HFFc6 (cell line): ENCODE measurements around the gene MLN. TPM values are rescaled to one million over a fixed set of nuclear protein-coding genes. Genes with fewer than 3 reads are reported as not detected.
"Not testable (repeated sequence)": the region's sequence is repeated elsewhere in the genome, so short reads cannot be mapped to it uniquely, and the experiment has no call there.

Source experiments
- DNase-seq: peaks from one replicate; pipeline ENCODE4 v3.0.0-alpha.2; 2018
- H3K27ac Mint-ChIP-seq: 2 replicates; pipeline ENCODE4 v1.8.0; 2020; ENCODE audit warnings: mild to moderate bottlenecking, mixed read lengths
- H3K27me3 Mint-ChIP-seq: 2 replicates; pipeline ENCODE4 v1.8.0; 2021; ENCODE audit warnings: mild to moderate bottlenecking, moderate library complexity, mixed read lengths; ENCODE audit not compliant: insufficient read depth
- H3K36me3 Mint-ChIP-seq: 2 replicates; pipeline ENCODE4 v1.8.0; 2021; ENCODE audit warnings: low read depth, mixed read lengths
- H3K4me1 Mint-ChIP-seq: 2 replicates; pipeline ENCODE4 v1.8.0; 2020; ENCODE audit warnings: low read depth, mixed read lengths
- H3K4me3 Mint-ChIP-seq: 2 replicates; pipeline ENCODE4 v1.8.0; 2020; ENCODE audit warnings: mild to moderate bottlenecking, moderate library complexity, mixed read lengths
- H3K9me3 Mint-ChIP-seq: 2 replicates; pipeline ENCODE4 v1.8.0; 2020; ENCODE audit warnings: mild to moderate bottlenecking, mixed read lengths
- total RNA-seq, 6 experiments: library from RNA; stranded (reverse); fragmentation: NEBNext Ultra II Directional; extraction: Animal tissue kit (Norgen Biotek cat#: 25700); gene quantifications; 2 replicates in 1 of 6; 3 replicates in 5 of 6; pipeline ENCODE4 v1.2.3, GENCODE V29; 2021
- TF ChIP-seq, protein P1 (sequence below): fragments of 200-600 bp; sonication (generic); IDR thresholded peaks from 2 replicates; pipeline ENCODE4 v1.5.0; 2021; ENCODE audit warnings: antibody characterized with exemption, mild to moderate bottlenecking

MLN gene
- total RNA-seq, 6 experiments from 2014 or later: not detected

DNA sequence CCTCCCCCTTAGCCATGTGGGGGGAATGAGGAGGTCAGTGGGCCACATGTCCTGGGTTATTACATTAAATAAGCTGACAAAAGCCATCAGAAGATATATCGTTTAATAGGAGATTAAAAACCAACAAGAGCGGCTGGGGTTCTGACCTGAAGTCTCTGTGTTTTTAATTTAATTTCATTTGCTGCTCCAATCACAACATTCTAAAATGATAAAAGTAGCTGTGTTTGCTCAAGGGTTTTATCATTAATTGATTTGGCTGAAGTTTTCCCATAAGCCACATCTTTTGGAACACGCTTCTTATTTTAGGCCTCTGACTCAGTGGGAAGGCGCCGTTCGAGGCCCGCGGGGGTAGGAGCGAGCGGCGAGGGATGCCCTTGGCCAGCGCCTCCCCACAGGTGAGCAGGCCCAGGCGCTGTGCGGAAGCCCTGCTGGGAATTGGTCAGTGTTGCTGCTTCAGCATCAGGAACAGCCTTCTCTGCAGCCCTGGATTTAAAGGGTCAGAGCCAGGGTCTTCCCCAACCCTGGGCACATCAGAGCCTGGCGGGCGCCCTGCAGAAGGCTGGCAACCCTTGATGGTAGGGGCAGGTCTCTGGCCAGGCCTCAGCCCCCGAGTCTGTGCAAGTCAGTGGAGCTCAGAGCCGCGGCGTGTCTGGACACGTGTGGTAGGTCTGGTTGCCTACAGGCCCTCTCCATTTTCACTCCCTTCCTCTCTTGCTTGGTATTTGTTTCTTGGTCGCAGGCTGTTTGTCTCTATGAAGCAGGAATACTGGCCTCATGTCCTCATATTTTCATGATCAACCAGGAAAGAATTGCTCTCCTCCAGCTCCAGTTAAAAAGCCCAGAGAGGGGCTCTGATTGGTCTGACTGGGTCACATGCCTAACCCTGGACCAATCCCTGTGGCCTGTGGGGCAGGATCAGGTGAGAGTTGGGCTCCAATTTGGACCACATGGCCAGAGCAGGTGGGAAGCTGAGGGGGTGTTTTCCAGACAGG lies 30.9 kb upstream of the MLN start:
- TF ChIP-seq, protein P1, sequence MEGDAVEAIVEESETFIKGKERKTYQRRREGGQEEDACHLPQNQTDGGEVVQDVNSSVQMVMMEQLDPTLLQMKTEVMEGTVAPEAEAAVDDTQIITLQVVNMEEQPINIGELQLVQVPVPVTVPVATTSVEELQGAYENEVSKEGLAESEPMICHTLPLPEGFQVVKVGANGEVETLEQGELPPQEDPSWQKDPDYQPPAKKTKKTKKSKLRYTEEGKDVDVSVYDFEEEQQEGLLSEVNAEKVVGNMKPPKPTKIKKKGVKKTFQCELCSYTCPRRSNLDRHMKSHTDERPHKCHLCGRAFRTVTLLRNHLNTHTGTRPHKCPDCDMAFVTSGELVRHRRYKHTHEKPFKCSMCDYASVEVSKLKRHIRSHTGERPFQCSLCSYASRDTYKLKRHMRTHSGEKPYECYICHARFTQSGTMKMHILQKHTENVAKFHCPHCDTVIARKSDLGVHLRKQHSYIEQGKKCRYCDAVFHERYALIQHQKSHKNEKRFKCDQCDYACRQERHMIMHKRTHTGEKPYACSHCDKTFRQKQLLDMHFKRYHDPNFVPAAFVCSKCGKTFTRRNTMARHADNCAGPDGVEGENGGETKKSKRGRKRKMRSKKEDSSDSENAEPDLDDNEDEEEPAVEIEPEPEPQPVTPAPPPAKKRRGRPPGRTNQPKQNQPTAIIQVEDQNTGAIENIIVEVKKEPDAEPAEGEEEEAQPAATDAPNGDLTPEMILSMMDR: no peak
- H3K36me3 Mint-ChIP-seq: peaks cover 8% of the 10 kb centered on the region; the same call in 1 of the 2 replicates
- H3K9me3 Mint-ChIP-seq: peaks cover 5% of the 10 kb centered on the region; the same call in 1 of the 2 replicates
- peaks cover 31% of the 10 kb centered on the region for H3K4me1 Mint-ChIP-seq
- H3K27ac Mint-ChIP-seq: no peak overlapping the region
- DNase-seq: no peak
- H3K27me3 Mint-ChIP-seq: peaks cover 12% of the 10 kb centered on the region
- H3K4me3 Mint-ChIP-seq: no peak overlapping the region

DNA sequence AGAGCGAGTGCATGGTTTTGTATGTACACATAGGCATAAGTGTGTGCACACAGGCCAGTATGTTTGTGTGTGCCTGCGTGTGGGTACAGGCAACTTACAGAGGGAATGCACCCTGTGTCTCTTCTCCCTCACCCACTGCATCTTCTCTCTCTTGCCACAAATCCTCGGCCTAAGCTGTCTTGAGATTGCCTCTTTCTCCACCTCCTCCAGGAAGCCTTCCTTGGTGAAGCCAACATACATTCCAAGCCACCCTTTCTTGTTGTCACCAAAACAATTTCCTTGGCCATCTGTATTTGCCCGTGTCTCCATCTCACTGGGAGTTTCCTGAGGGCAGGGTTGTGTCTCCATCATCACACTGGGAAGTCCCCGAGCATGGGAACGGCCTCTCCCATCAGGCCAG lies 29.8 kb upstream of the MLN start:
- H3K4me1 Mint-ChIP-seq: peaks cover 20% of the 10 kb centered on the region
- H3K36me3 Mint-ChIP-seq: peaks cover 8% of the 10 kb centered on the region; the same call in 1 of the 2 replicates
- no peak overlapping the region for H3K4me3 Mint-ChIP-seq
- peaks cover 5% of the 10 kb centered on the region; the same call in 1 of the 2 replicates for H3K9me3 Mint-ChIP-seq
- H3K27ac Mint-ChIP-seq: no peak overlapping the region
- TF ChIP-seq, protein P1: no peak
- DNase-seq: no peak
- peaks cover 16% of the 10 kb centered on the region for H3K27me3 Mint-ChIP-seq

DNA sequence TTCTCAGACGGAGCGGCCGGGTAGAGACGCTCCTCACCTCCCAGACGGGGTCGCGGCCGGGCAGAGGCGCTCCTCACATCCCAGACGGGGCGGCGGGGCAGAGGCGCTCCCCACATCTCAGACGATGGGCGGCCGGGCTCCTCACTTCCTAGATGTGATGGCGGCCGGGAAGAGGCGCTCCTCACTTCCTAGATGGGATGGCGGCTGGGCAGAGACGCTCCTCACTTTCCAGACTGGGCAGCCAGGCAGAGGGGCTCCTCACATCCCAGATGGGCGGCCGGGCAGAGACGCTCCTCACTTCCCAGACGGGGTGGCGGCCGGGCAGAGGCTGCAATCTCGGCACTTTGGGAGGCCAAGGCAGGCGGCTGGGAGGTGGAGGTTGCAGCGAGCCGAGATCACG lies 29.0 kb upstream of the MLN start:
- H3K27ac Mint-ChIP-seq, H3K9me3 Mint-ChIP-seq, H3K4me3 Mint-ChIP-seq, H3K36me3 Mint-ChIP-seq, DNase-seq: not testable (repeated sequence)
- peaks cover 23% of the 10 kb centered on the region for H3K27me3 Mint-ChIP-seq
- H3K4me1 Mint-ChIP-seq: peaks cover 12% of the 10 kb centered on the region

GRCh38 chr6:33831725-33832124 lies 27.9 kb upstream of the MLN start:
- not testable (repeated sequence) for H3K27ac Mint-ChIP-seq, H3K4me1 Mint-ChIP-seq, H3K9me3 Mint-ChIP-seq, DNase-seq, H3K4me3 Mint-ChIP-seq, H3K36me3 Mint-ChIP-seq
- H3K27me3 Mint-ChIP-seq: peaks cover 29% of the 10 kb centered on the region

DNA sequence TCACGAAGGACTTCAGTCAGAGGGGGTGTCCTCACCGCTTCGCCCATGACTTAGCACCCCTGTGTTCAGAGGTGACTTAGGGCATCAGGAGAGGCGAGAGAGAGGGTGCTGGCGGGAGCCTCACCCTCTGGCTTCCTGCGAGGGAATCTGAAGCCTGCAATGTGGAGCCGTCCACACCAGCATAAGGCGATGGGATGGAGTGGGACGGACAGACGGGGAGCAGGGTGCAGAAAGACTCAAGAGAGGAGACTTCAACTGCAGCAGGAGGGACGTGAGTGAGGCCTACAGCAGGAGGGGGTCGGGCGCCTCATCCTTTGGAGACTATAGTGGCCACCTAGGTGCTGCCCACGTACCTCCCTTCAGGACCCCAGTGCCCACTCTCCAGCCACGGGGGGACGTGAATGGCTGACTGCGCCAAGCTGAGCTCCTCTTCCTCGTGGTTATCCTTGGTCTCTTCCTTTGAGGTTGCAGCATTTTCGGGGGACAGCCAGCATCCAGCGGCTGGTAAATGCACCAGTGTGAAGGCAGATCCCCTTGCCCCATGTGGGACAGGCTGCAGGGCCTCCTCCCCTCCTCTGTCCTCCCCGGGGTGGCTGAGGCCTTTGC lies 26.9 kb upstream of the MLN start:
- H3K36me3 Mint-ChIP-seq: no peaks in the 10 kb centered on the region
- H3K9me3 Mint-ChIP-seq: no peaks in the 10 kb centered on the region
- DNase-seq: no peak
- H3K4me1 Mint-ChIP-seq: no peaks in the 10 kb centered on the region; the same call in 1 of the 2 replicates
- no peak overlapping the region for H3K4me3 Mint-ChIP-seq
- H3K27ac Mint-ChIP-seq: no peak overlapping the region
- peaks cover 29% of the 10 kb centered on the region for H3K27me3 Mint-ChIP-seq
- TF ChIP-seq, protein P1: no peak

GRCh38 chr6:33828764-33829731 lies 25.2 kb upstream of the MLN start:
- H3K4me3 Mint-ChIP-seq: no peak overlapping the region
- DNase-seq: no peak
- TF ChIP-seq, protein P1: no peak
- H3K27me3 Mint-ChIP-seq: peaks cover 35% of the 10 kb centered on the region
- H3K36me3 Mint-ChIP-seq: no peaks in the 10 kb centered on the region
- no peaks in the 10 kb centered on the region; the same call in 1 of the 2 replicates for H3K4me1 Mint-ChIP-seq
- no peaks in the 10 kb centered on the region for H3K9me3 Mint-ChIP-seq
- H3K27ac Mint-ChIP-seq: no peak overlapping the region
